Stimulated activated CD8-positive, alpha-beta memory T cell treated with anti-CD3 and anti-CD28 coated beads, Interleukin-15, amount 100 ng/mL, for 48 hours (primary cell): ENCODE measurements around the gene INSRR.

Experiments
- DNase-seq, 2 donors: peaks; one replicate each; pipeline ENCODE4 v3.0.0-alpha.2; 2020; ENCODE audit warnings: low read depth in 2 of 2

Gene INSRR

GRCh38 chr1:156875341-156875615 is 16.4 kb upstream of the INSRR start:
- no peak for DNase-seq

- no peak for DNase-seq
Observed at GRCh38 chr1:156874572-156875340, 15.8 kb upstream of the INSRR start.

- DNase-seq: no peak
Observed at GRCh38 chr1:156874142-156874541, 15.2 kb upstream of the INSRR start.

- no peak for DNase-seq
Observed at GRCh38 chr1:156873659-156874058, 14.7 kb upstream of the INSRR start.

- no peak for DNase-seq
Observed at GRCh38 chr1:156869455-156869854, 10.5 kb upstream of the INSRR start.

- DNase-seq: no peak
Observed at GRCh38 chr1:156868341-156868740, 9.4 kb upstream of the INSRR start.

- DNase-seq: peak in 1 of 2 donors; percentile 9
Observed at GRCh38 chr1:156866249-156866909, 7.5 kb upstream of the INSRR start.

GRCh38 chr1:156865865-156866248 is 6.9 kb upstream of the INSRR start:
- DNase-seq: no peak

- DNase-seq: no peak
Observed at GRCh38 chr1:156865258-156865657, 6.3 kb upstream of the INSRR start.

GRCh38 chr1:156864796-156865195 is 5.9 kb upstream of the INSRR start:
- DNase-seq: no peak

GRCh38 chr1:156863631-156864030 is 4.7 kb upstream of the INSRR start:
- no peak for DNase-seq

GRCh38 chr1:156862997-156863599 is 4.2 kb upstream of the INSRR start:
- peak in 1 of 2 donors; percentile 54 for DNase-seq

- no peak for DNase-seq
Observed at GRCh38 chr1:156862584-156862983, 3.7 kb upstream of the INSRR start.

- DNase-seq: peak in 1 of 2 donors; percentile 32
Observed at GRCh38 chr1:156860628-156861423, 1.9 kb upstream of the INSRR start, which contains the start of gene NTRK1. TSS of gene NTRK1 (plus strand) at chr1:156860865. CDS start at chr1:156860935, 70 bp downstream.

- DNase-seq: peak in 1 of 2 donors; percentile 34
Observed at GRCh38 chr1:156860113-156860627, 1.3 kb upstream of the INSRR start.

- no peak for DNase-seq
Observed at GRCh38 chr1:156859523-156860112, 701 bp upstream of the INSRR start.

- DNase-seq: no peak
Observed at GRCh38 chr1:156858555-156858956, 361 bp downstream of the INSRR start.

- no peak for DNase-seq
Observed at GRCh38 chr1:156857532-156857931, 1.4 kb downstream of the INSRR start.

- DNase-seq: no peak
Observed at GRCh38 chr1:156856282-156856785, 2.6 kb downstream of the INSRR start.

- DNase-seq: no peak
Observed at GRCh38 chr1:156854634-156855033, 4.3 kb downstream of the INSRR start.

GRCh38 chr1:156853761-156854160 is 5.2 kb downstream of the INSRR start:
- DNase-seq: no peak
